ENCODE results near the gene LPP.

The LPP gene

DNA sequence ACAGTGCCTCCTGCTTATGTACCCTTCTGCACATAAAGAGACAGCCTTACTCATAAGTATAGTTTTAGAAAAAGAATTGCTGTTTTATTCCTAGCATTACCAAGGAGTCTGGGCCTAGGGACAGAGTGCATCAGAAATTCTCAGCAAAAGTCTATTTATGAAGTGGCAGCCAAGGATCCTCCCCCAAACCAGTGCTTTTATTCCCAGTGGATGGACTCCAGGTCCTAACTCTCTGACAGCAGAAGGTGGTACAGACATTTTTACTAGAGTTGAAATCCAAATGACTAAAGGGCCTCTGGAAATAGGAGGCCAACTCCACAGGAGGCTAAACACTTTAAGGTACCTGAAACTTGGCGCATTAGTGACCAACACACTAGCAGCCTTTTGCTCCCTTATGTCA is 610.7 kb downstream of the LPP start:
- no peak for DNase-seq (ENCODE audit: extremely low read depth, low read depth)
- TF ChIP-seq CTCF (IDR thresholded peaks at IDR 0.05; ENCODE audit: low read depth, low read length, missing control alignments): no peak
- no peak overlapping the region for H3K4me3 ChIP-seq (replicated peaks; ENCODE audit: low read depth, low read length)

DNA sequence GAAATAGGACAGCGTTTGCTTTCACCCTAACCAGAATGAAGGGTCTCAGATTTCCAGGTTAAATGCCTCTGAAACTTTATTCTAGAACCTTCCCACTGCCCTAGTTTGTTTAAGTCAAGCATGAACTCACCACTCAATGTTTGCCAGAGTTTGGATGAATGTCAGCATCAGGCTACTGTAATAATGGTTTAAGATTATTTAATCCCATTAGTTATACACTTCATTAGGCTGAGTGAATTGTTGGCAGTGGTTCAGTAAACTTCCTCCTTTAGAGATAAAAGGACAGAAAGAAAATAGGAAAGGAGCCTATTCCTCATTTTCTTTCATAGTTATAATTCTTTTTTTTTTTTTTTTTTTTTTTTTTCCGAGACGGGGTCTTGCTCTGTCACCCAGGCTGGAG is 615.9 kb downstream of the LPP start:
- DNase-seq (ENCODE audit: extremely low read depth, low read depth): no peak
- H3K4me3 ChIP-seq (replicated peaks; ENCODE audit: low read depth, low read length): no peak overlapping the region
- no peak for TF ChIP-seq CTCF (IDR thresholded peaks at IDR 0.05; ENCODE audit: low read depth, low read length, missing control alignments)

- no peak overlapping the region for H3K4me3 ChIP-seq (replicated peaks; ENCODE audit: low read depth, low read length)
- no peak for TF ChIP-seq CTCF (IDR thresholded peaks at IDR 0.05; ENCODE audit: low read depth, low read length, missing control alignments)
- no peak for DNase-seq (ENCODE audit: extremely low read depth, low read depth)
Measured at GRCh38 chr3:188772886-188773285, 618.9 kb downstream of the LPP start.

- DNase-seq (ENCODE audit: extremely low read depth, low read depth): no peak
- no peak for TF ChIP-seq CTCF (IDR thresholded peaks at IDR 0.05; ENCODE audit: low read depth, low read length, missing control alignments)
- no peak overlapping the region for H3K4me3 ChIP-seq (replicated peaks; ENCODE audit: low read depth, low read length)
Measured at GRCh38 chr3:188775412-188775811, 621.5 kb downstream of the LPP start.

GRCh38 chr3:188776447-188776846 is 622.5 kb downstream of the LPP start:
- DNase-seq (ENCODE audit: extremely low read depth, low read depth): no peak
- no peak for TF ChIP-seq CTCF (IDR thresholded peaks at IDR 0.05; ENCODE audit: low read depth, low read length, missing control alignments)
- no peak overlapping the region for H3K4me3 ChIP-seq (replicated peaks; ENCODE audit: low read depth, low read length)

DNA sequence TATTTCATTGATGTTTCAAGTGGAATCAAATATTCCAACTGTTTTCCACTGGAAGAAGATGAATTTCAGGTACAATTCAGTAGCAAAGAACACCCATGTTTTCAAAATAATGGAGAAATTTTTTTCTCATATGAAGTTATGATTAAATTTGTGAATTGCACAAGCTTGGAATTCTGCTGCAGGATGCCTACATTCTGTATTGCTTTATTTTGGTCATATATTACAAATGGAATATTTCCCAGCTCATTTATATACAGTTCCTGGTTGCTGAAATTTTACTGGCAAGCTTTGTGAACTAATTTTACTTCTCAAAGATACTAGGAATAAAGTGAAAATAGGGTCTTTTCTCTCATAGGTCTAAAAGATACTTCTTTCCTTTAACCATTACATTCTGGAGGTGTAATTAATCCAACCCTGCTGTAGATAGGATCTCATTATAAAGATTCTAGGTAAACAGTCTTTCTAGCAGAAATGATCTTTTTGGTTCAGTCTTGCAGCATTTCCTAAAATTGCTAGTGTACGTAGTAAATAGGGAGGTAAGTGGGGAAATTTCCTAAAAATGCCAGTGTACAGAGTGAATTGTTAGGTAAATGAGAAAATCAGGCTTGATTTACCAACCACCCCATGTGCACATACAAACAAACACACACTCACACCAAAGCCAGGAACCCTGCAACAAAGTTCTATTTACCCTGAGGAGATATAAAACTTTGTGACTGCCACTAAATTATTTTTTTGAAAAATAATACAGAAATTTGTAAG is 624.3 kb downstream of the LPP start:
- DNase-seq (ENCODE audit: extremely low read depth, low read depth): no peak
- no peak overlapping the region for H3K4me3 ChIP-seq (replicated peaks; ENCODE audit: low read depth, low read length)
- TF ChIP-seq CTCF (IDR thresholded peaks at IDR 0.05; ENCODE audit: low read depth, low read length, missing control alignments): no peak
